ENCODE measurements around the gene KIF12. TPM values are rescaled to one million over a fixed set of nuclear protein-coding genes. Genes with fewer than 3 reads are reported as not detected.
A peak's percentile ranks its signal among the peaks of the same experiment; 100 is the strongest.

Gene KIF12
- total and polyA plus RNA-seq, 9 donors = 0.54 to 17.8 (median 2.0) TPM; not detected in 1

DNA sequence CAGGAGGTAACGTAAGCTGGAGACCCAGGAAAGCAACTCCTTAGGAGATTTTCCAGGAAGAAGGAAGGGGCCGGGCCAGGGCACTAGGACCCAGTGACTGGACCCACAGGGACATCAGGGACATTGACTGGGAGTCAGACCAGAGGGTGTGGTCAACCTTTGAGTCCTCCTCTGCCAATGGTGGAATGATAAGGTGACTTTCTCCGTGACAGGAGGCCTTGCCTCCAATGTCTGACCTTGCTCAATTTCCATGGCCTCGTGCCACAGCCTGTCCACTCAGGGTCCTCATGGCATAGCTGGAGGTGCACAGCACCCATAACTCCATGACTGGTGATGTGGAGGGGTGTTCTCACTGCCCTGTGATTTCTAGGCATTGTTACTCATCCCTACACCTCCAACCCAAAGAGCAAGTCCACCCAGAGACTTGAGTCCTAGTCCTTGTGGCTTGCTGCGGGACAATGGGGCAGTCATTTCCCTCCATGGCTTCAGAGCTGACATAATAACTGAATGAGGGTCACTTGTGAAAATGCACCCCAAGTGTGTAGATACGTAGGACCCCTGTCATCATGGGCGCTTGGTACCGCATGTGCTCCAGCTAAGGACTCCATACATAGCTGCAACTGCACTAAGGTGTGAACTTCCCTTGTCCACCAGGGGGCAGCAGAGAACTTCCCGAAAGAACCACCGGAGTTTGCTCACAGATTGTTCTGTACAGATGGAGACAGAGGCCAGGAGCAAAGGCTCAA is 16.9 kb downstream of the KIF12 start:
- H3K27me3 ChIP-seq = no peaks in the 10 kb centered on the region
- no peaks in the 10 kb centered on the region for H3K9me3 ChIP-seq
- DNase-seq = peak; percentile 86 to 93 (median 90)
- intact Hi-C loops (cut with DNase I) = loop anchor here (2.0 to 5.0 kb wide), 3 partner anchors 205 to 210 kb away; no protein-coding TSS in a partner anchor
- no peaks in the 10 kb centered on the region for H3K36me3 ChIP-seq
- no peak for TF ChIP-seq POLR2A (IDR thresholded peaks at IDR 0.05)
- TF ChIP-seq, protein P1, sequence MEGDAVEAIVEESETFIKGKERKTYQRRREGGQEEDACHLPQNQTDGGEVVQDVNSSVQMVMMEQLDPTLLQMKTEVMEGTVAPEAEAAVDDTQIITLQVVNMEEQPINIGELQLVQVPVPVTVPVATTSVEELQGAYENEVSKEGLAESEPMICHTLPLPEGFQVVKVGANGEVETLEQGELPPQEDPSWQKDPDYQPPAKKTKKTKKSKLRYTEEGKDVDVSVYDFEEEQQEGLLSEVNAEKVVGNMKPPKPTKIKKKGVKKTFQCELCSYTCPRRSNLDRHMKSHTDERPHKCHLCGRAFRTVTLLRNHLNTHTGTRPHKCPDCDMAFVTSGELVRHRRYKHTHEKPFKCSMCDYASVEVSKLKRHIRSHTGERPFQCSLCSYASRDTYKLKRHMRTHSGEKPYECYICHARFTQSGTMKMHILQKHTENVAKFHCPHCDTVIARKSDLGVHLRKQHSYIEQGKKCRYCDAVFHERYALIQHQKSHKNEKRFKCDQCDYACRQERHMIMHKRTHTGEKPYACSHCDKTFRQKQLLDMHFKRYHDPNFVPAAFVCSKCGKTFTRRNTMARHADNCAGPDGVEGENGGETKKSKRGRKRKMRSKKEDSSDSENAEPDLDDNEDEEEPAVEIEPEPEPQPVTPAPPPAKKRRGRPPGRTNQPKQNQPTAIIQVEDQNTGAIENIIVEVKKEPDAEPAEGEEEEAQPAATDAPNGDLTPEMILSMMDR (IDR thresholded peaks at IDR 0.05) = peak; percentile 83 to 87 (median 84)
- H3K27ac ChIP-seq = no peak overlapping the region
- H3K4me3 ChIP-seq = no peak overlapping the region
- 45 to 50% (median 46%) methylated on average over 10 of the region's 10 CpGs for WGBS, 3 donors
- H3K4me1 ChIP-seq (ENCODE audit: insufficient read depth) = no peaks in the 10 kb centered on the region

DNA sequence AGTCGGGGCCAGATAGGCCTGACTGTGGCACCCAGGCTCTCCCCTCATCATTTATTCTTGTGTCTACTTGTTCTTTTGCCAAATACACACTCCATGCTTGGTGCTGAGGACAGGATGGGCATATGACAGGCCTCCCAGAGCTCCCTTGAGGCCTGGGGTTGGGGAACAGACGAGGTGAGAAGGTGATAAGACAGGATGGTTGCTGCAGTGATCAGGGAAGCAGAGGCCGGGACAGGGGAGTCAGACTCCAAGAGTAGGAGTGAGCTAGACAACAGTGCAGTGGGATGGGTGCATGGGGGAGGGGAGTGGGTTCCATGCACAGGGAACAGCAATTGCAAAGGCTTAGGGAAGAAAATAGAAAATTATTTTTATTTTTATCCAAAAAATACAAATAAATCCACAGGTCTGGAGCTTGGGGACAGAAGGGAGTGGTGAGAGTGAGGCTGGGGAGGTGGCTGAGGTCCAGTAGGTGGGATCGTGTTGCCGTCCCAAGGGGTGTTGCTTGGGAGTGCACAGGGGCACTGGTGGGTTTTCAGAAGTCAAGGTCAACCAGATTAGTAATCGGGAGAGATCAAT is 17.6 kb downstream of the KIF12 start:
- no peak overlapping the region for H3K27ac ChIP-seq
- 67 to 71% (median 67%) methylated on average over 6 of the region's 6 CpGs for WGBS, 3 donors
- H3K4me1 ChIP-seq (ENCODE audit: insufficient read depth) = no peaks in the 10 kb centered on the region
- no peak overlapping the region for H3K4me3 ChIP-seq
- no peaks in the 10 kb centered on the region for H3K36me3 ChIP-seq
- H3K9me3 ChIP-seq = no peaks in the 10 kb centered on the region
- DNase-seq = no peak
- intact Hi-C loops (cut with DNase I) = loop anchor here (2.0 to 5.0 kb wide), 3 partner anchors 206 to 211 kb away; no protein-coding TSS in a partner anchor
- TF ChIP-seq POLR2A (IDR thresholded peaks at IDR 0.05) = no peak
- TF ChIP-seq, protein P1 (IDR thresholded peaks at IDR 0.05) = no peak
- no peak for TF ChIP-seq EP300 (IDR thresholded peaks at IDR 0.05)
- H3K27me3 ChIP-seq = no peaks in the 10 kb centered on the region

DNA sequence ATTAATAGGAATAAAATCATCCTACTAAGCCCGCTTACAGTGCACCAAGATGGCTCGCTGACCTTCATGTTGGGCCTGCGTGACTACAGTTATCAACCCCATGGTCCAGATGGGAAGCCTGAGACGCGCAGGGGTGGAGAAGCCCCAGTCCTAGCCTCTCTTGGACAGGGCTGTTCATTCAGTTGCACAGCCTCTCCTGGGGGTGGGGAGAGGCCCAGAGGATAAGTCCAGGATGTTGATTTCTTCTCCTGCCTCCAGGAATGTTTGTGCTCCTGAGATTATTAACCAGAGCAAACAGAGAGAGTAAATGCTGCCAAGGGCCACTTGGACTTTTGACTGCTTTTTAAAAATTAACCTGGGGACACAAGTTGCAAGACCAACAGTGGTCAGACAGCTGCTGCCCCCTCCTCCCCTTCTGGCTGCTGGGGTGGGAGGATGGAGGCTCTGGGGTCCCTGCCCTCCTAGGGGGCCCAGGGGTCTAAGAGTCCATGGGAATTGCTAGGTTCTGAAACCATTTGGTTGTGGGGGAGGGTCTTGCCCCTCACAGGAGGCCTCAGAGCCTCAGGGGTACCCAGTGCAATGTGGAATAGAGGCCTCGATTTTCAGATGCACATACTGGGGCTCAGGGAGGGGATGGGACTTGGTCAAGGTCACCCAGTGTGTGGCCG is 18.2 kb downstream of the KIF12 start:
- 75 to 92% (median 82%) methylated on average over 7 of the region's 7 CpGs for WGBS, 3 donors
- no peak for DNase-seq
- H3K9me3 ChIP-seq = no peaks in the 10 kb centered on the region
- H3K36me3 ChIP-seq = no peaks in the 10 kb centered on the region
- H3K4me3 ChIP-seq = no peak overlapping the region
- TF ChIP-seq POLR2A (IDR thresholded peaks at IDR 0.05) (no peak), EP300 (IDR thresholded peaks at IDR 0.05) (no peak)
- TF ChIP-seq, protein P1 (IDR thresholded peaks at IDR 0.05) = no peak
- intact Hi-C loops (cut with DNase I) = loop anchor here in 3 of 4 donors (5.0 kb wide), 2 partner anchors 206 to 211 kb away; no protein-coding TSS in a partner anchor
- no peaks in the 10 kb centered on the region for H3K4me1 ChIP-seq (ENCODE audit: insufficient read depth)
- no peak overlapping the region for H3K27ac ChIP-seq
- H3K27me3 ChIP-seq = no peaks in the 10 kb centered on the region

DNA sequence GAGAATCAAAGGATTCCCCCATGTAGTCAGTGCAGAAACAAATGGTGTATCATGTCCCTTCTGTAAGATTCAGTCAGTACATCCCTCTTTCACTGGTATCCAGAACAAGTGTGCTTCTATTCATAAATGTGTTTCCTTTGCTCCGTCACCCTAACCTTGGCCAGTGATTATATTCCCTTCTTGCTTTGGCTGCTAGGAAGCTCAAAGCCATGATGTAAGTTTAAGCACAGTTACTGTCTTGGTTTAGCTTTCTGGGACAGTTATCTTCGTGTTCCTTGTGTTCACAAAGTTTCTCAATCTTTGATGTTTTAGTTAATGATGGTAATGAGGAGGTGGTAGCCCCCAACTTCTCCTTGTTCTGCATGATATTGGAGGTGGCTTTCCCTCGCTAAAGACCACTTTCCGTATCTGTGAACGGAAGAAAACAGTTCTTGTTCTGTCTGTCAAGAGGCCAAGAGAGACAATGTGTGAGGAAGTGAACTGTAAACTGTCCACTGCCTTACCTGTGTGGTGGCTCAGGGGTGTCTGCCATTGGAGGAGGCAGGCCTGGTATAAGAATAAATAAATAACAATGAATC is 18.8 kb downstream of the KIF12 start:
- H3K9me3 ChIP-seq = no peaks in the 10 kb centered on the region
- intact Hi-C loops (cut with DNase I) = loop anchor here in 3 of 4 donors (5.0 kb wide), 2 partner anchors 207 to 212 kb away; no protein-coding TSS in a partner anchor
- H3K4me1 ChIP-seq (ENCODE audit: insufficient read depth) = no peaks in the 10 kb centered on the region
- WGBS, 3 donors = 90 to 91% (median 90%) methylated on average over 5 of the region's 5 CpGs
- no peak for TF ChIP-seq EP300 (IDR thresholded peaks at IDR 0.05)
- TF ChIP-seq, protein P1 (IDR thresholded peaks at IDR 0.05) = no peak
- TF ChIP-seq POLR2A (IDR thresholded peaks at IDR 0.05) = no peak
- no peak for DNase-seq
- no peak overlapping the region for H3K4me3 ChIP-seq
- H3K27ac ChIP-seq = no peak overlapping the region
- no peaks in the 10 kb centered on the region for H3K27me3 ChIP-seq
- no peaks in the 10 kb centered on the region for H3K36me3 ChIP-seq

All from ovary (tissue), 9 donors.